Uterus (tissue), 4 donors: ENCODE measurements around the gene EDN2. TPM values are rescaled to one million over a fixed set of nuclear protein-coding genes. Genes with fewer than 3 reads are reported as not detected.

Source experiments
- DNase-seq, 2 donors: peaks; one replicate each; pipeline ENCODE4 v3.0.0-alpha.2; 2019 to 2020
- H3K27ac ChIP-seq, 2 donors: fragments of 200-600 bp; sonication (generic); 1 replicate in 1 of 2; 2 replicates in 1 of 2; pipeline ENCODE4 v1.5.1; 2016 to 2018
- H3K27me3 ChIP-seq, 2 donors: fragments of 200-600 bp; sonication (generic); one replicate each; pipeline ENCODE4 v1.5.1; 2018 to 2019; ENCODE audit warnings: control low read depth in 1 of 2
- H3K36me3 ChIP-seq, 2 donors: fragments of 200-600 bp; sonication (generic); one replicate each; pipeline ENCODE4 v1.5.1; 2019; ENCODE audit warnings: control low read depth in 1 of 2
- H3K4me1 ChIP-seq, 2 donors: fragments of 200-600 bp; sonication (generic); one replicate each; pipeline ENCODE4 v1.5.1; 2018 to 2019; ENCODE audit warnings: control low read depth in 1 of 2
- H3K4me3 ChIP-seq, 2 donors: fragments of 200-600 bp; sonication (generic); 1 replicate in 1 of 2; 2 replicates in 1 of 2; pipeline ENCODE4 v1.5.1; 2018 to 2019; ENCODE audit warnings: mild to moderate bottlenecking in 1 of 2
- H3K9me3 ChIP-seq, 2 donors: fragments of 200-600 bp; sonication (generic); one replicate each; pipeline ENCODE4 v1.5.1; 2019; ENCODE audit warnings: control low read depth in 1 of 2
- POLR2A ChIP-seq, 2 donors: fragments of 450-650 bp; IDR thresholded peaks; one replicate each; pipeline ENCODE4 v1.6.1; 2016; ENCODE audit warnings: antibody characterized with exemption in 2 of 2, mild to moderate bottlenecking in 1 of 2, moderate library complexity in 1 of 2
- intact Hi-C: fragments of 100-400 bp; cut with DNase I; formaldehyde crosslinking; loops from one replicate; pipeline ENCODE4 v1.15.1; 2023; ENCODE audit warnings: low total_unique reads
- total RNA-seq, 4 donors: library from RNA; depleted of rRNA in 3 of 4; stranded (reverse); fragments of >200 nt in 3 of 4; gene quantifications; one replicate each; pipeline versions ENCODE4 v1.1.0 to v1.2.4, GENCODE V29; 2014 to 2023
- TF ChIP-seq, protein P1 (sequence below), 4 experiments: fragments of 200-600 bp in 2 of 4; fragments of 450-650 bp in 2 of 4; sonication (generic) in 2 of 4; IDR thresholded peaks; one replicate each; pipeline ENCODE4 v1.5.1; 2016 to 2019; ENCODE audit warnings: antibody characterized with exemption in 4 of 4, mild to moderate bottlenecking in 2 of 4, moderate library complexity in 1 of 4
- donor health status: DM: yes; HTN: yes; CAD: no.

EDN2 gene
- total RNA-seq, 4 donors from 2014 or later = 1.6 to 3.7 TPM; not detected in 2

DNA sequence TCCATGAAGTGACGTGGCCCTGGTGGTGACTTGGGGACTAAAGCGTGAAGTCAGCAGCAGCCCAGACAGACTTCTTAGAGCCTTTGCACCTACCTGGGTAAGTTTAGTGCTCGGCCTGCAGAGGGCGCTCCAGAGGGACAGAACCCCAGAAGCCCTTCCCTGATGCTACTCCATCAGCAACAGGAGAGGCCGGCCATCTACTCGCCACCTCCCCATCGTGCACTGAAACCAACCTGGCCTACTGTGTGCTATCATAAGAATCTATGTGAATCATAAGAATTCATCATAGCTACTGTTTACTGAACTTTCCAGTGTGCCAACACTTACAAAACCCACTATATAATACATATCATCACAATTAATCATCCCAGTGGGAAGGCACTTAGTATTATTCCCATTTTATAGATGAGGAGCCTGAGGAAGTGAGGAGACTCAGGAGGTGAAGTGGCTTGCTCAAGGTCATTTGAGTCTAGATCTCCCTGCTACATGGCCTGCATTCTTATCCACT is 7.9 kb upstream of the EDN2 start:
- intact Hi-C loops = no loop called here
- no peak overlapping the region for H3K27ac ChIP-seq

DNA sequence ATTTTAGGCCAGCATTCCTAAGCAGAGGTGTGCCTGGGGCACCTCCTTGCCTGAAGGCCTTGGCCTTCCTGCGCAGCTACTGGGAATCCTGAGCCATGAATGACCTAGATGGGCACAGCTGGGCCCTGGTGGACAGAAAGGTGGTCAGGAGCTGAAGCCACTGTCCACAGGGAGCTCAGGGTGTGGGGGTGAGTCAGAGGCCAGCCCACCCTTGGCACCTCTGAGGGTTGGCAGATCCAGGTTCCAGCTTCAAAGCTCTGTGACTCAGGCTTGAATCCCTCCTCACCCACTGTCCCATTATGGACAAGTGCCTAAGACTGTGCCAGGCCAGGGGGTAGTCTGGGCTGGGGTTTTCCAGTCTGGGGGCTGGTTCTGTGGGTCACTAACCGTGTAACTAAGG is 6.4 kb upstream of the EDN2 start:
- H3K27ac ChIP-seq = no peak overlapping the region
- H3K4me3 ChIP-seq = no peak overlapping the region
- H3K27me3 ChIP-seq = no peaks in the 10 kb centered on the region
- intact Hi-C loops = no loop called here
- no peaks in the 10 kb centered on the region for H3K9me3 ChIP-seq
- no peak for TF ChIP-seq POLR2A (IDR thresholded peaks at IDR 0.05)
- TF ChIP-seq, protein P1, sequence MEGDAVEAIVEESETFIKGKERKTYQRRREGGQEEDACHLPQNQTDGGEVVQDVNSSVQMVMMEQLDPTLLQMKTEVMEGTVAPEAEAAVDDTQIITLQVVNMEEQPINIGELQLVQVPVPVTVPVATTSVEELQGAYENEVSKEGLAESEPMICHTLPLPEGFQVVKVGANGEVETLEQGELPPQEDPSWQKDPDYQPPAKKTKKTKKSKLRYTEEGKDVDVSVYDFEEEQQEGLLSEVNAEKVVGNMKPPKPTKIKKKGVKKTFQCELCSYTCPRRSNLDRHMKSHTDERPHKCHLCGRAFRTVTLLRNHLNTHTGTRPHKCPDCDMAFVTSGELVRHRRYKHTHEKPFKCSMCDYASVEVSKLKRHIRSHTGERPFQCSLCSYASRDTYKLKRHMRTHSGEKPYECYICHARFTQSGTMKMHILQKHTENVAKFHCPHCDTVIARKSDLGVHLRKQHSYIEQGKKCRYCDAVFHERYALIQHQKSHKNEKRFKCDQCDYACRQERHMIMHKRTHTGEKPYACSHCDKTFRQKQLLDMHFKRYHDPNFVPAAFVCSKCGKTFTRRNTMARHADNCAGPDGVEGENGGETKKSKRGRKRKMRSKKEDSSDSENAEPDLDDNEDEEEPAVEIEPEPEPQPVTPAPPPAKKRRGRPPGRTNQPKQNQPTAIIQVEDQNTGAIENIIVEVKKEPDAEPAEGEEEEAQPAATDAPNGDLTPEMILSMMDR (IDR thresholded peaks at IDR 0.05) = no peak
- no peaks in the 10 kb centered on the region for H3K36me3 ChIP-seq
- DNase-seq = no peak
- peaks cover 0 to 8% of the 10 kb centered on the region in 2 donors for H3K4me1 ChIP-seq

More for the DNA sequence above, 7.9 kb upstream of the EDN2 start:
- Histone ChIP-seq H3K4me1 (peaks cover 0 to 16% of the 10 kb centered on the region in 2 donors), H3K9me3 (no peaks in the 10 kb centered on the region), H3K27me3 (no peaks in the 10 kb centered on the region), H3K4me3 (no peak overlapping the region), H3K36me3 (no peaks in the 10 kb centered on the region)
- no peak for DNase-seq
- no peak for TF ChIP-seq POLR2A (IDR thresholded peaks at IDR 0.05)
- TF ChIP-seq, protein P1 (IDR thresholded peaks at IDR 0.05) = peak in 1 of 4 experiments; percentile 1

DNA sequence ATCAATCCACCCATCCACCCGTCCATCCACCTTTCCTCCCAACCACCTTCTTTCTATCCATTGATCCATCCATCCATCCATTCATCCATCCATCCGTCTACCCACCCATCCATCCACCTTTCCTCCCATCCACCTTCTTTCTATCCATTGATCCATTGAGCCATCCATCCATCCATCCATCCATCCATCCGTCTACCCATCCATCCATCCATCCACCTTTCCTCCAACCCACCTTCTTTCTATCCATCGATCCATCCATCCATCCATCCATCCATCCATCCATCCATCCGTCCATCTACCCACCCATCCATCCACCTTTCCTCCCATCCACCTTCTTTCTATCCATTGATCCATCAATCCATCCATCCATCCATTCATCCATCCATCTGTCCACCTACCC is 5.1 kb upstream of the EDN2 start:
- Histone ChIP-seq H3K4me3 (no peak overlapping the region), H3K9me3 (no peaks in the 10 kb centered on the region), H3K27me3 (no peaks in the 10 kb centered on the region), H3K36me3 (no peaks in the 10 kb centered on the region), H3K27ac (no peak overlapping the region), H3K4me1 (peaks cover 0 to 6% of the 10 kb centered on the region in 2 donors)
- DNase-seq = no peak
- intact Hi-C loops = no loop called here
- TF ChIP-seq, protein P1 (IDR thresholded peaks at IDR 0.05) = no peak
- no peak for TF ChIP-seq POLR2A (IDR thresholded peaks at IDR 0.05)

DNA sequence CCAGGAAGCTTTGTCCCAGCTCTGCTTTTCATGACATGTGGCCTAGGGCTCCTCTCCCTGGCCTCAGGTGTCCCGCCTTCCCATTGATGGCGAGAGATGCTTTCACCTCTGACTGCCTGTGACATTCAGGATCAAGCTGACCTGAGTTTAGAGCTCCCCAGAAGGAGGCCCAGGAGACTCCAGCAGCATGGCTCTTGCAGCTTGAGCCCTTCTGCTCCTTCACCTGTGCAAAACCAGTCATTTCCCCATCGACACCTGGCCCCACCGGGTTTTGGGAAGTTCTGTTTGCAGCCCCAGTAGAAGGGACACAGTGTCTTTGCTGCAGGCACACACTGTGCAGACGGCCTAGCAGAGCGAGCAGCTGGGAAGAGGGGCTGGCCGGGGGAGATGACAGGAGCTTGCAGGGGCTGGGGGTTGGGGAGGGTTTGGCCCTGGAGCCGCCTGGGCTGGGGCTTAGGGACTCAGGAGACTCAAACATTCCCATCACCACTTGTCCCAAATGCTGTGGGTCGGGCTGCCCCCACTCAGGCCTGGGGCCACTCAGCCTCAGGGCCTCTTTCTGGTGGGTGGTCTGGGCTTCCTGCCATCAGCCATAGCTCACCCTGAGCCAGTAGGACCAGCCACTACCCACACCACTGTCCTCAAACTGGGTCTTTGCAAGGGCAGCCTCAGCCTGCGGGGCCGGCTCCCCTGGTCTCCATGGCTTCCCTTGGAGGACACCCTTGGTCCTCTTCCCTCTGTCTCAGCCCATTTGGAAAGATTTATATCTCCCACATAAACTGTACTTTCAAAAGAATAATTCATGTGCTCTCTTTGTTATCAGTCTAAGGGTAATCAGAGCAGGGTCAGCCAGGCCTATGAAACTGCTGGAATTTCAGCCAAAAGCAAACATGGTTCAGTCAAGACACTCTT is 3.8 kb upstream of the EDN2 start:
- Histone ChIP-seq H3K4me1 (peaks cover 0 to 6% of the 10 kb centered on the region in 2 donors), H3K36me3 (no peaks in the 10 kb centered on the region), H3K27ac (no peak overlapping the region), H3K4me3 (no peak overlapping the region), H3K27me3 (no peaks in the 10 kb centered on the region), H3K9me3 (no peaks in the 10 kb centered on the region)
- TF ChIP-seq POLR2A (IDR thresholded peaks at IDR 0.05) = no peak
- TF ChIP-seq, protein P1 (IDR thresholded peaks at IDR 0.05) = no peak
- DNase-seq = no peak
- intact Hi-C loops = no loop called here
